Amniotic epithelial cell (primary cell): ENCODE data around the gene ABCC12.

Experiments used
- DNase-seq: peaks from one replicate; pipeline ENCODE4 v3.0.0-alpha.2; 2010; ENCODE audit warnings: low read depth

Gene ABCC12

DNA sequence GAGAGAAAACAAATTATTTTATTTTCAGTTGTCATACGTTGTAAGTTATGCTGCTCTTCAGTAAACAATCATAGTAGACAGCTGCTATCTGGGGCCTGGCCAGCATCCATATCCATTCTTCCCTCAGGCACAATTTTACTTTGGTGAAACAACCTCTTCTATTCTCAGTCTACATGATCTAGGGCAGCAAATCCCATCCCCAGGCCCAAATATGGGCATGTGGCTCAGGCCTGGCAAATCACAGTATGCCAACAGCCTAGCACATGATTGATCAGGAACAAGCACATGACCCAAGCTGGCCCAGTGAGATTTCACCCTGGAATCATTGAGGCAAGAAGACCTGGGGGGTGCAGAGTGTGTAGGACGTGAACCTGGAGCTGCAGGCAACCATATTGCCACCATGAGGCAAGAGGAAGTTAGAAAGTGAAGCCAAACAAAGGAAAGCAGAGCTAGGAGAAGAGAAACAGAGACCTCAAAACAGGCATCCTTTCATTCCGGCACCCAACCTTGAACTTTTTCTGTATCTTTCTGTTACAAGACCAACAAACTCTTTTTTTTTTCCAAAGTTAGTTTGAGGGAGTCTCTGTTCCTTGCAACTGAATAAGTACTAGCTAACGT is 10.3 kb upstream of the ABCC12 start:
- no peak for DNase-seq

DNA sequence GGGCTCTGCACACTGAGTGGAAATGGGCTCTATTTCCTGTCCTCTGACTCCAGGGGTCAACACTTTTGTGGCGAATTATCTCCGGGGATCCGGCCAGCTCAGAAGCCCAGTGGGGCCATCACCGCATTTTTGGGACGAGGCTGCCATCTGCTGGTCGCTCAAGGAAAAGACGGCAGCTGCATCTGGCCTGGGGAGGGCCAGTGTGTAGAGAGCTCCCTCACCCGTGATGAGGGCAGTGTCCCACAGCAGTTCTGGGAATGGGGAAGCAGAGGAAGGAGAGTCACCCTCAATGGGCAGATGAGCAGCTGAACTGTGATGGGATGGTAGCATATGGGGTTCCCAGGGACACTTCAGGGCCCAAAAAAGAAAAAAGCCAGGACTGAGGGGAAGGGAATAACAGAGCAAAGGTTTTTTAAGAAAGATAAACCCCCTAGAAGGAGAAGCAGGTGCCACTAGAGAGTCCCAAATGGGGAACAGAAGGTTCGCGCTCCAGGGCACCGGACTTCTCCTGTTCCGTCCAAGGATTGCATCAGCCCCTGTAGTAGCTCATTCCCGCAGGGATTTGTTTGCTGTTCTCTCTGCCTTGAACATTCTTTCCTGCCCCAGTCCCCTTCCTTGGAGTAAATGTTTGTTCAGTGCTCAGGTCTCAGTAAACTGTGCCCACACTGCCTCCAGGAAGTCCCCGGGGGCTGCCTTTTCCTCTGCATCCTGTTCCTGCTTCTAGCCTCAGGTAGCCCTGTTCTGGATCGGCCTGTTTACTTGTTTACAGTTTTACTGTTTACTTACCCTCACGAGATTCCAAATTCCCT is 9.3 kb upstream of the ABCC12 start:
- peak; percentile 43 for DNase-seq

DNA sequence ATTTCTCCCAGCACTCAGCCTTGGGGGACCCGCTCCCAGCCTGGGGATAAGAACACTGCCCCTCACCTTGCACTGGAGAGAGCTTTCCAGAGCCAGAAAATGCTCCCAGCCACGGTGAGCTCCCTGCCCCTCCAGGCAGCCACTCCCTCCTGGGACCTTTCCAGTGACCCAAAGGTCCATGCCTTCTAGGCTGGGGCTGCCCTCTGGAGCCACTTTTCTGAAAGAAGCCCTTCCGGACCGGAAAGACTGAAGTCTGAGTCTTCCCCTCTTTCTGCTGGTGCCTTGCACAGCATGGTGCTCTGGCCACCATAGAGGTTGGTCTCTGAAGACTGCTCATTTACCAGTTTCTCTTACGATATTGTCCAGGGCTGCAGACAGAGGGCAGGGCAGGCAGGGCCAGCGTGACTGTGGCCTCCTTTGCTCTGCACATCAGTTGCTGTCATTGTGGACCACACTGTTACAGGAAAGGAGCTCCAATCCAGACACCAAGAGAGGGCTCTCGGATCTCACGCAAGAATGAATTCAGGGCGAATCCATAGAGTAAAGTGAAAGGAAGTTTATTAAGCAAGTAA is 7.1 kb upstream of the ABCC12 start:
- DNase-seq, result no peak

DNA sequence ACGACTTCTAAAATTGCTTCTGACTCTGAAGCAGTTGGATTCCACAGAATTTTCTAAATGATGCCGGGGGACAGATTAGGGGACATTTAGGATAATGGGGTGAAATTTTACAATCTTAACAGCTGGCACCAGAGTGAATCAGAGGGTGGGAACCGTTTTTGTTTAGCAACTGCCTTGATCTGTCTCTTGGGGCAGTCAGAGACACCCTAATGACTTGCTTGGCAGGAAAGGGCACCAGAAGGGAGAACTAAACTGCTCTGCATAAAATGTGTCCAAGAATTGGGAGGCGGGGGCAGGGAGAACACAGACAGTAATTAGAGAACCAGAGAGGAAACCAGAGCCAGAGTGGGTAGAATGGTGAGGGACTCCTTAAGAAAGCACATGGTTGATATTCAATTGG is 6.1 kb upstream of the ABCC12 start:
- DNase-seq, result no peak

DNA sequence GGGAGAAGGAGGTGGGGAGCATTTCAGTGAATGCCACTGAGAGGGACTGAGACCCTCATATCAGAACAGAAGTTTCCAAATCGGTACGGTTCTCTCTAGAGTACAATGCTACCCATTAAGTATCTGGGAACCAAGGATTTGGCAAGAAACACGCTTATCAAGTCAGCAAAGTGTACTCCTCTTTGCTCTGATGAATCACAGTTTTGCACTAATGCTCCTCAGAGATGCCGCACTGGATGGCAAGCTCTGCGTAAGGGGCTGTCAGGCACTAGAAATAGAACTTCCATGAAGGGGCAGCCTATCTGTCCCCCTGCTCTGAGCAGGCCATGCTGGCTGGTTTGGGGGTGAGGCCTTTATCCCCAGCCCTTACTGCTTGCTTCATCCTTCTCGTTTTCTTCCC is 4.8 kb upstream of the ABCC12 start:
- peak; percentile 65 for DNase-seq

DNA sequence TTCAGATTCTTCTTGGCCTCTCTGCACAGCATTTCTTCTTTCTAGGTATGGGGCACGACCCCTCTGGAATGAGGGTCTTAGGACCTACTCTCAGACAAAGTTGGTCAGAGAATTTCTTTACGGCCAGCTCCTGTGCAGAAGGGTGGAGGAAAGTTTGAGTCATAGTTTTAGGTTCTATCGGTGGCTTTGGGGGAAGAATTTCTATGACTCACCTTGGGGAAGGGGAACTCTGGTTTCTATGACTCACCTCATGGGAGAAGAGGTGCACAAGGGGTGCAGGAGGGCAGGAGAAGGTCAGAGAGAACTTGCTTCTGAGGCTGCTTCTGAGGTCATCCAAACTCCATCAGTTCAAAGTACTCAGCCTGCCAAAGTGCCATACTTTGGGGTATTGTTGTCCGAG is 2.5 kb upstream of the ABCC12 start:
- peak; percentile 71 for DNase-seq

DNA sequence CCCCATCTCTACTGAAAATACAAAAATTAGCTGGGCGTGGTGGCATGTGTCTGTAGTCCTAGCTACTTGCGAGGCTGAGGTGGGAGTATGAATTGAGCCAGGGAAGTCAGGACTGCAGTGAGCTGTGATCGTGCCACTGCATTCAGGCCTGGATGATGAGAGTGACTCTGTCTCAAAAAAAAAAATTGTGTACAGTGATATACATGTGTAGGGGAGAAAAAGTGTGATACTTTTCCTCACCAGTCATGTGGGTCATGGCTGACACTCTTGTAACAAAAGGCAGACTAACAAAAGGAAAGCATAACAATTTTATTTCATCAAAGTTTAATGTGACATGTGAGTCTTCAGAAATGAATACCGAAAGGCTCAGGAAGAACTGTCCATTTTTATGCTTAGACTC is 2.0 kb upstream of the ABCC12 start:
- no peak for DNase-seq

DNA sequence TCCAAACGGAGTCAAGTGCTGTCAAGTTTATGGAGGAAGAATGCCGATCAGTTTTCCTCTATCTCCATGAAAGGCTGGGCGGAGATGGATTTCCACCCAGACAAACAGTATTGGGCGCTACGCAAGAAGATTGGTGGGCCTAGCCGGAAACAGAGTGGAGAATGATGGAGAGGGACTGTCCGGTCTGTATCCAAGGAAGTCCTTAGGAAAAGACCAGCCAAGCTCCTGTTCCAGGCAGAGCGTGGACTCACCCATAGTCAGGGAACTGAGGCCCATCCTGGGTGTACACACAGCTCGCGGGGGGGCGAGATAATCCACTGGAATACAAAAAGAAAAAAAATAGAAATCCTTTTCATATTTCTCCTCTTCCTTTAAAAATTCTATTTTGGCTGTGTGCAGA is 1.5 kb upstream of the ABCC12 start:
- no peak for DNase-seq

DNA sequence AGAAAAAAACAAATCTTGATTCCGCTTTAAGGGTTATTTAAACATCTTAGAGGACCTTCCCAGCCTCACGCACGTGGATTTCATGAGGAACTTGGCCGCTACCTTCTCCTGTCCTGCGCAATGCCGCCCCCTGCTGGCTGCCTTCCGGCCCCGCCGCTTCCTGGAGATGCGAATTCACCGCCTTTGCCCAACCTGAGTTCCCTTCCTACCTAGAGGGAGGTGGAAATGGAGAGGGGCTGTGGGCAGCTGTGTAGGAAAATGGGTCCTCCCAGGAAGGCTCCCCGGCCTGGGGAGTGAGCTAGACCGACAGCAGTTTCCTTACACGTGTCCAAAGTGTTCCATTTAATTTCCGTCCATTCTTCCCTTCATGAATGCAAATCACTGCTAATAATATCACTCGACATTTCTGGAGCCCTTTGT is 1.0 kb upstream of the ABCC12 start:
- peak; percentile 67 for DNase-seq

DNA sequence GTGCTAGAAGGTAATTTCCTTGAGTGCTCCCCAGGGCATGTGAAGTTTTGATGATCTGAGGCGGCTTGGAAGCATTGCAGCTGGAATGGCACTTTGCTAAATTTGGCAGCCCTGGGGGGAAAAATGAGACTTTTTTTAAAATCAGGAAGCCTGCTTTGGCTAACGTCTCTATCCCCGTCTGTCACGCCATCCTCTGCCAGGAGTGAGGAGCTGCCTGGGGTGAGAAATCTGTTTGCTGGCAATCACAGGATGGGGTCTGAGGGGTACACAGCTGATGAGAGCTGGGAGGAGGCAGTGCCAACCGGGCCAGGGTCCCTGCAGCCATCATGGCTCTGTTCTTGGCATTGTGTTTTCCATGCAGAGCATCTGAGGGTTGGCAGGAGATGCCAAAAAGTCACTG is 2.0 kb downstream of the ABCC12 start:
- DNase-seq, result no peak

DNA sequence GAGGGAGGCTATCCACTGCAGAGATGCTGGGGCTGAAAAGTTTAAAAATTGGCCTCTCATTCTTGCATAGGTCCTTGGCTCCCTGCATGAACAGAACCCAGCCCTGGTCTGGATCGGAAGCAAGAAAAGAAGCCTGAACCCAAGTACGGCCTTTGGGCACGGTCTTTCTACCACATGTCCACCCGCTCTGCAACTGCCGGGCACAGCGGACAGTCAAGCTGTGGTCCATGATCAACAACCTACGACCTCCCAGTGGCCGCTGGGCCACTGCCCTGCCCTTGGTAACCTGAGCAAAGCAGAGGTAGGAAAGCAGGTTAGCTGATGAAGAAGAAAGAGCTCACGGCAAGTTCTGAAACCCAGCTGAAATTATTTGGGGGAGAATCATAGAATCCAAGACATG is 3.6 kb downstream of the ABCC12 start:
- DNase-seq, result no peak

DNA sequence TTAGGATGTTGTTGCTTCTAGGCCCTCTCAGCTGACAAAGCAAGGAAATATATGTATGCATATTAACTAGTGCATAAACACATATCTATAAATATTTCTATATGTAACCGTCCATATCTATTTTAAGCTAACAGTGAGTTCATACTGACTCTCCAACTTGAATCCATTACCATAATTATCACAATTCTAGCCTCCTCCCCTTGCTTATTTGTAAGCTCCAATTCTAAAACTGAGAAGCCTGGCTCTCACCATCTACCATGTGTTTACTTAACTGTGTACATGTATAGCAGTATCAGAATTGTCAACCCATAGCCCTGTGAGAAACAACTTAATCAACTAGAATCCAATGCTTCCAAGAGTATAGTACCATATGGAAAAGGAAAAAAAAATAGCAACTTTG is 5.1 kb downstream of the ABCC12 start:
- no peak for DNase-seq

DNA sequence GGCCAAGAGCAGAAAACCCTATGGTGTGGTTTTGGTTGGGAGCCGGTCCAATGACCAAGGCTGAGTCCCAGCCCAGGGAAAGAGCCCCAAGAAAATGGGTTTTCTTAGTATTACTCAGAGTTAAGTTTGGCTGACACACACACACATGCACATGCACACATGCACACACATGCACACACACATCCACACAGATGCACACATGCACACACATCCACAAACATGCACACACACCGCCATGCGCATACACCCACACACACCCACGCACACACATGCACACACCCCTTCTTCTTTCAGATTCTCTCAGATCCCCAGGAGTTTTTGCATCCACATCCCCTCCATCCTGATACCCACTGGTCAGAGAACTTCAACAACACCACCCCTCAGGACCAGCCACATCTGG is 9.1 kb downstream of the ABCC12 start:
- DNase-seq, result no peak

DNA sequence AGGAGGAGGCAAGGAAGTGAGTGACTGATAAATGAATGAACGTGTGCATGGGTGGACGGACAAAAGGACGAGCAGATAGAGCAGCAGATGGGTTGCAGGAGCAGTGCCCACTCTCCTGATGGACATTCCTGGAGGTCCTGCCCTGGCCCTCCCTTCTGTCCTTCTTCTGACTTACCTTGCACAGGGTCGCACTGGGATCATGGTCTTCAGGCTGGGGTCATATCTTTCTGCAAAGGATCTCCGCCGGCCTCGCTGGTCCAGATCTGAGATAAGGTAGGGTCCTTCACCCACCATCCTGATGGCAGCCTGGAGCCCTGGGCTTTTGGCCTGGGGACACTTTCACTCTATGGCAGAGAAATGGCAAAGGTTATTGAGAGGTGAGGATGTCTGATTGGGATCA is 9.7 kb downstream of the ABCC12 start:
- DNase-seq, result no peak

DNA sequence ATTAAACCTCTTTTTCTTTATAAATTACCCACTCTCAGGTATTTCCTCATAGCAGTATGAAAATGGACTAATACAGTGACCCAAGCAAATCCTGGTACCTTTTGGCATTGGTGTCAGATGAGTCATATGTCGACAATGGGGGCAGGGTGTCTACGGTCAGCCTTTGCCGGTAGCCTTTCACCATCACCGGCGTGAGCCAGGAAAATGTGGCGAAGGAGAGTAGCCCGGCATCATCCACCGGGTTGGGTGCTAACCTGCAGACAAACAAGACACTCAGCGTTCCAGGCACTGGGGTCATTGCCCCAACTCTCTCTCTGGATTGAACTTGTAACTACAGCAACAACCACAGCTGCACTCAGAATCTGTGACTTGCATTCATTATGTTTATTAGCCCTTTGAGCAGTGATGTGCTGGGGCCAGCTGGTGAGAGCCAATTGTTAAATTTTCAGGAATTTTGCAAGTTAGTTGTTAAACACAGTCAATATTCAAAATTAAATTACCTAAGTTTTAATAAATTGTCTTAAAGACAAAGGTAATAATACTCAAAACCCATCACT is 11.9 kb downstream of the ABCC12 start:
- DNase-seq, result no peak

DNA sequence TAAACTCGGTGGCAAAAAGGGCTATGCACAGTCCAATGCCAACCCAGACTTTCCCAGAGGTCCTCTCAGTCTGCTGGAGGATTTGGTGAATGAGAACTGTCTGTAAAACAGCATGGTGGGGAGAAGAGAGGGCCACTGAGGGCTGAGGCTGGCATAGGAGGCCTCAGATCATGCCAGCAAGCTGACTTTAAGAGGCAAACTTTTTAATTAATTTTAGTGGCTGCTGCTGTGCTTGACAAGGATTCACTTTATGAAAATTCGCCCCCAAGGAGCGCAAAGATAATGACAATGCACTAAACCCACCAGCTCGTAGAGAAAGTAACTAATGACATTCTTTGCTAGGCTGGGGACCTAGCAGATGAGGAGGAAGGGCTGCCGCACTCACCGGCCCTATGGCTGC is 15.0 kb downstream of the ABCC12 start:
- no peak for DNase-seq

DNA sequence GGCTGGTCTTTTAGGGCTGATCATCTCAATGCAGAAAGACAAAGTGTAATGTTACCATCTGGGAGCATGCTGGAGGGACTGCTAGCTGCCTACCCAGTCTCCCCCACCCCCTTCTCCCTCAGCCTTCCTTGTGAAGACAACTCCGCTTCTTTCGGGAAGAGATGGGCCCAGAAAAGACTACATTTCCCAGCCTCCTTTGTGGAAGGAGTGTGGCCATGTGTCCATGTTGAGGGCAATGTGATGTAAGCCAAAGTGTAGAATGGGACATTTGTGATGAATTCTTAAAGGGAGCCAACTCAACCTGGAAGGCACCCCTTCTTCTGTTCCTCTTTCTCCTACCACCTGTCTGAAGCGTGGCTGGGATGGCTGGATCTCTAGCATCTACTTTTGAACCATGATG is 16.3 kb downstream of the ABCC12 start:
- DNase-seq, result no peak

DNA sequence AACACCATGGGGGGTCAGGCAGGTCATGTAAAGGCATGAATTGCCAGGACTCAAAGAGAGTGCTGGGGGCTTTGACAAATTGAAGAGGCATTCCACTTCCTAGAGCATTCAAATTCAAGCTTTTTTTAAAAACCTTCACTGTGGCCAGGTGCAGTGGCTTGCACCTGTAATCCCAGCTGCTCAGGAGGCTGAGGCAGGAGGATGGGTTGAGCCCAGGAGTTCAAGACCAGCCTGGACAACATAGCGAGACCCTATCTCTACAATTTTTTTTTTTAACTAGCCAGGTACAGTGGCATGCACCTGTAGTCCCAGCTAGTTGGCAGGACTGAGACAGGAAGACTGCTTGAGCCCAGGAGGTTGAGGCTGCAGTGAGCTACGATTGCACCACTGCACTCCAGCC is 17.2 kb downstream of the ABCC12 start:
- DNase-seq, result no peak

DNA sequence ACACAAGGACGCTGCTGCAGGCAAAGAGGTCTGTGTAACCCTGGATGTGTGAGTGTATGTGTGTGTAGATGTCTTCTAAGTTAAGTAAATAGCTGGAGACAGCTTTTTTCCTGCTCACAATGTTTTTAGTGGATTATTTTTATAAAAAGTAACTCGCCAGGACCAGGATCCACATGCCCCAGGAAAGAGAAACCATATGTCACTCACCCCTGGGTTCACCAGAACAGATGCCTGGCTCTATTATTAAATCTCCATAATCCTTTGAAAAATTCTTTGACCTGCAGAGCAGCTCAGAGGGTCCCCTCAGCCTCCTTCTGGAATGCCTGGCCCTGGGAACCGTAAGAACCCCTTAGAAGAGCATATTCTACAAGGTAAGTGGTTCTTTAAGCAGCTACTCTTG is 18.0 kb downstream of the ABCC12 start:
- DNase-seq, result no peak

DNA sequence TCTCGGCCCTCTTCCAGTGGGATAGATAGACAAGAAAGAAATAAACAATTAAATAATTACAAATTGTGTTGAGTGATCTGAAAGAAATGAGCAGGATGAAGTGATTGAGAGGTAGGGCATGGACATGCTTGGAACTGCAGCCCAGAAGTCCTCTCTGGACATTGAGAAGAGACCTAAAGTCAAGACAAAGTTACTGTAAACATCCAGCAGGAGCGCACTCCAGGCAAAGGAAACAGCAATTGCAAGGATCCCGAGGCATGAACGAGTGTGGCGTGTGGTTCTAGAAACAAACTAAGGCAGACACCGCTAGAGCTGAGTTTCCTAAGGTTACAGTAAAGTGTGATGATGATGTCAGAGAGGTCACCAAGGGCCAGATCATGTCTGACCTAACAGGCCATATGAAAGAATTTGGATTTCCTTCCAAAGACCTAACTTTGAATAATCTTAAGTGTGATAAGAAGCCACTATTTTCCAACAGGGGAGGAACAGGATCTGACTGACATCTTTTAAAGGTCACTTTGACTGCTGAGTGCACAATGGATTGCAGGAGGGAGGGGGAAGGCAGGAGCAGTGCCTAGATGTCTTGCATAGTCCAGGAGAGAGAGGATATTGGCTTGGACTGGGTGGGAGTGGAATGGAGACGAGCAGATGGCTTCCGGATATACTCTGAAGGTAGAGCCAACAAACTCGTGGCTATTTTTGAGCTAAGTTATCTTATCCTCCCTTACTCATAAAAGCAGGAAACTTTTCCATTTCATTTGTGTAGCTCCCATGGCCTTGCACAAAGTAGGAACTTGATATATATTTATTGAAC is 19.0 kb downstream of the ABCC12 start:
- DNase-seq, result peak; percentile 18

DNA sequence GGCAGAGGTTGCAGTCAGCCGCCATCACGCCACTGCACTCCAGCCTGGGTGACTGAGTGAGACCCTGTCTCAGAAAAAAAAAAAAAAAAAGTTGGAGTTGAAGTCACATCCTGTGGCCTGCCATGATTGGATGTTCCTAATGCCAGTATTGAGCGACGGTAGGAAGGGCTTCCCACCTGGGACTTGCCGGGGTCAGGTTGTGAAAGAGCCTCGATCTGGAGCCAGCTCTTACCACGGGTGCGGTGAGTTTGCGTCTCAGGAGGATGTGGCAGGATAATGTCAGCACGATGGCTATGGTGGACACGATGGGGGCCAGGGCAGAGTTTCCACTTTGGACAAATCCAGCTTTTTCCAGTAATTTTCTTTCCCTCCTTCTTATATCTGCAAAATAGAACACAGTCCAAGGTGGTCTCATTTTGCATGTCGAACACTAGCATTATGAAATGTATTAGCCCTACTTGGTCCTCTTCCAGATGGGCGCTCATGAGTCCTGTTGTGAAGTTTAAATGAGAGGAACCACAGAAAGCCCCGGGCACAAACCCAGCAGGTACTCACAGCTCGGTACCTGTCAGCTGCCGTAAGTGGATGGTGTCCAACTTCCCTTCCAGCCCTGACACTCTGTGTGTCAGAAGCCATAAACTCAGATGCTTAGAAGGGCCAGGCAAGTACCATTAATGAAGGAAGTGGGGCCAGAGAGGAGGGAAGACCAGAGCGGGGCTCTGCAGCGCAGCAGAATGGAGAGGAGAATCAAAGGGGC is 22.2 kb downstream of the ABCC12 start:
- no peak for DNase-seq

DNA sequence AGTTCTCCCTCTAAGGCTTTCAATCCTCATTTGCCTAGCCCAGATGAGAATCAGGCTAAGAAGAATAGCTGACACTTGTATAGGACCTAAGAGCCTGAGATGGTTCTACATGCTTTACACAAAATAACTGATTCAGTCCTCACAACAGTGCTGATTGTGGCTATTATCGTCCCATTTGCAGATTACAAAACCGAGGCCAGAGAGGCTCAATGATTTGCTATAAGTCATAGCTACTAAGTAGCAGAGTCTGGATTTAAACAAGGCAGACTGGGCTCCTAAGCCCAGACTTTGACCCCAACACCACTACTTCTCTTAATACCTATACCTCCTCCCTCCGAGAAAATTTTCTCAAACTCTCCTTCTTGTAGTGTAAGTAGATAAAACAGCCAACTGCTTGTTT is 23.1 kb downstream of the ABCC12 start:
- DNase-seq, result no peak
